ENCODE results near the gene OR5AC2. TPM values are rescaled to one million over a fixed set of nuclear protein-coding genes. Genes with fewer than 3 reads are reported as not detected.

The OR5AC2 gene
- total and polyA plus RNA-seq, 2 of the 13 experiments (the other 11 are each of a cell fraction or from before 2014, with no cell fraction given): not detected

DNA sequence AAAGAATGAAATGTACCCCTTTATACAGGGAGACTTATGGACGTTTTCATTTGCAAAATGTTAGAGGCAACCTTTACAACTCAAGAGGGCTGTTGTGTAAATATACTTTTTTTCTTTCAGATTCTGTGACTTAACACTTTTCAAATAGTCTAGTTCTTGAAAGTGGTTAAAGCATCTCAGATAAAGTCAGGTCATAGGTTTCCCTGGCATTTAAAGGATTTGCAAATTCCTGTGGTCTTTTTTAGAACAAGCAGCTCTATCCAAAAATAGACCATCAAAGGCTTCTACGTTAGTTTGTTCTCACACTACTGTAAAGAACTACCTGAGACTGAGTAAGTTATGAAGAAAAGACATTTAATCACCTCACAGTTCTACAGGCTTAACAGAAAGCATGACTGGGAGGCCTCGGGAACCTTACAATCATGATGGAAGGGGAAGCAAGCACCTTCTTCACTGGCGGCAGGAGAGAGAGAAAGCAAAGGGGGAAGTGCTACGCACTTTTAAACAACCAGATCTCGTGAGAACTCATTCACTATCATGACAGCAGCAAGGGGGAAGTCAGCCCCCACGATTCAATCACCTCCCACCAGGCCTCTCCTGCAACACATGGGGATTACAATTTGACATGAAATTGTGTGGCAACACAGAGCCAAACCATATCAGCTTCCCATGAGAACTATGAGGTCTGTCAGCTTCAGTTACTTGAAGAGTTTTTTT is 28.6 kb upstream of the OR5AC2 start:
- Histone ChIP-seq H3K4me3 (replicated peaks in 1 of 3; ENCODE audit: insufficient read depth in 1 of 3, low read depth in 2 of 3, low read length in 3 of 3) (no peak overlapping the region), H4K20me1 (ENCODE audit: insufficient read depth, low read length) (no peaks in the 10 kb centered on the region), H3K4me1 (ENCODE audit: insufficient read depth, low read length) (no peaks in the 10 kb centered on the region), H3K9ac (ENCODE audit: insufficient read depth, low read depth, low read length) (no peak overlapping the region), H2AFZ (ENCODE audit: low read length) (no peak overlapping the region), H3K9me3 (ENCODE audit: low read length) (no peaks in the 10 kb centered on the region), H3K27ac (ENCODE audit: extremely low read length, insufficient read depth, low read length) (no peak overlapping the region), H3K79me2 (ENCODE audit: insufficient read depth, low read length) (no peaks in the 10 kb centered on the region), H3K36me3 (replicated peaks in 1 of 2; ENCODE audit: control insufficient read depth in 1 of 2, insufficient read depth in 2 of 2, low read length in 2 of 2) (no peaks in the 10 kb centered on the region), H3K27me3 (ENCODE audit: control insufficient read depth in 1 of 2, insufficient read depth in 2 of 2, low read length in 2 of 2) (no peaks in the 10 kb centered on the region), H3K4me2 (ENCODE audit: low read depth, low read length) (no peak overlapping the region)
- WGBS (ENCODE audit: low lambda C conversion rate): under 1% methylated on average over 7 of the region's 7 CpGs
- in situ Hi-C loops (cut with HindIII; ENCODE audit: extremely low pct_ligation_motif_present, low pct_unique_long_range_greater_than_20kb): no loop called here
- TF ChIP-seq ZNF367 (CRISPR knock-in tag; IDR thresholded peaks at IDR 0.05; ENCODE audit: borderline replicate concordance): no peak
- no peak for TF ChIP-seq ZNF343 (CRISPR knock-in tag; IDR thresholded peaks at IDR 0.05)
- TF ChIP-seq, protein P1, sequence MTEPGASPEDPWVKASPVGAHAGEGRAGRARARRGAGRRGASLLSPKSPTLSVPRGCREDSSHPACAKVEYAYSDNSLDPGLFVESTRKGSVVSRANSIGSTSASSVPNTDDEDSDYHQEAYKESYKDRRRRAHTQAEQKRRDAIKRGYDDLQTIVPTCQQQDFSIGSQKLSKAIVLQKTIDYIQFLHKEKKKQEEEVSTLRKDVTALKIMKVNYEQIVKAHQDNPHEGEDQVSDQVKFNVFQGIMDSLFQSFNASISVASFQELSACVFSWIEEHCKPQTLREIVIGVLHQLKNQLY (CRISPR knock-in tag; IDR thresholded peaks at IDR 0.05): no peak
- TF ChIP-seq KDM5B (CRISPR knock-in tag; IDR thresholded peaks at IDR 0.05; ENCODE audit: borderline replicate concordance): no peak
- intact Hi-C loops (cut with micrococcal nuclease; ENCODE audit: unreplicated experiment): no loop called here
- ATAC-seq: no peak
- ChIA-PET CTCF (ENCODE audit: low intra/inter-chr PET ratio, low total read pairs) (no interaction called here), POLR2A (no interaction called here)
- FAIRE-seq: no peak
- BruUV-seq (replicated peaks): no TSS peak
- no peak for DNase-seq (ENCODE audit: low spot score)

DNA sequence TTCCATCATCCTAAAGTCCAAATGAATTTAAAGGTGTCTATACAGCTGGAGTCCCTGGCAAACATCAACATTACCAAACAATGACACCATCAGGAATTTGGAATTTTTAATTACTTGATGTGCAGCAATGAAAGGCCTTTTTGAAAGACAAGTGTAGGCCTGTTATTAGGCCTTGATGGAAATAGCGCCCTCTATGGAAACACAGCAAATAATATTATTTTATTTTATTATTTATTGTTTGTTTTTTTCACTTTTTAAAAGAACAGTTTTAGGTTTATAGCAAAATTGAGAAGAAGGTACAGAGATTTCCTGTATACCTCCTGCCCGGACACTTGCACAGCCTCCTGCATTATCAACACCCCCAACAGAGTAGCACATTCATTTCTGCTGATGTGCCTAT is 18.1 kb upstream of the OR5AC2 start:
- in situ Hi-C loops (cut with HindIII; ENCODE audit: extremely low pct_ligation_motif_present, low pct_unique_long_range_greater_than_20kb): no loop called here
- POLR2A ChIA-PET: no interaction called here
- DNase-seq (ENCODE audit: low spot score) (no peak), FAIRE-seq (no peak), ATAC-seq (no peak)
- no peak overlapping the region for H3K4me3 ChIP-seq (replicated peaks in 1 of 3; ENCODE audit: insufficient read depth in 1 of 3, low read depth in 2 of 3, low read length in 3 of 3)
- WGBS (ENCODE audit: low lambda C conversion rate): 3% methylated on average over 2 of the region's 2 CpGs
- CTCF ChIA-PET (ENCODE audit: low intra/inter-chr PET ratio, low total read pairs): no interaction called here
- no peaks in the 10 kb centered on the region for H3K4me1 ChIP-seq (ENCODE audit: insufficient read depth, low read length)
- no peaks in the 10 kb centered on the region for H3K36me3 ChIP-seq (replicated peaks in 1 of 2; ENCODE audit: control insufficient read depth in 1 of 2, insufficient read depth in 2 of 2, low read length in 2 of 2)
- H3K4me2 ChIP-seq (ENCODE audit: low read depth, low read length): no peak overlapping the region
- BruUV-seq (replicated peaks): no TSS peak
- H3K27me3 ChIP-seq (ENCODE audit: control insufficient read depth in 1 of 2, insufficient read depth in 2 of 2, low read length in 2 of 2): no peaks in the 10 kb centered on the region
- H3K79me2 ChIP-seq (ENCODE audit: insufficient read depth, low read length): no peaks in the 10 kb centered on the region
- intact Hi-C loops (cut with micrococcal nuclease; ENCODE audit: unreplicated experiment): no loop called here
- H4K20me1 ChIP-seq (ENCODE audit: insufficient read depth, low read length): no peaks in the 10 kb centered on the region
- no peak overlapping the region for H3K9ac ChIP-seq (ENCODE audit: insufficient read depth, low read depth, low read length)
- no peak overlapping the region for H3K27ac ChIP-seq (ENCODE audit: extremely low read length, insufficient read depth, low read length)
- H2AFZ ChIP-seq (ENCODE audit: low read length): no peak overlapping the region
- H3K9me3 ChIP-seq (ENCODE audit: low read length): no peaks in the 10 kb centered on the region
- TF ChIP-seq ARID2 (CRISPR knock-in tag; IDR thresholded peaks at IDR 0.05; ENCODE audit: borderline replicate concordance): no peak
- TF ChIP-seq, protein P2, sequence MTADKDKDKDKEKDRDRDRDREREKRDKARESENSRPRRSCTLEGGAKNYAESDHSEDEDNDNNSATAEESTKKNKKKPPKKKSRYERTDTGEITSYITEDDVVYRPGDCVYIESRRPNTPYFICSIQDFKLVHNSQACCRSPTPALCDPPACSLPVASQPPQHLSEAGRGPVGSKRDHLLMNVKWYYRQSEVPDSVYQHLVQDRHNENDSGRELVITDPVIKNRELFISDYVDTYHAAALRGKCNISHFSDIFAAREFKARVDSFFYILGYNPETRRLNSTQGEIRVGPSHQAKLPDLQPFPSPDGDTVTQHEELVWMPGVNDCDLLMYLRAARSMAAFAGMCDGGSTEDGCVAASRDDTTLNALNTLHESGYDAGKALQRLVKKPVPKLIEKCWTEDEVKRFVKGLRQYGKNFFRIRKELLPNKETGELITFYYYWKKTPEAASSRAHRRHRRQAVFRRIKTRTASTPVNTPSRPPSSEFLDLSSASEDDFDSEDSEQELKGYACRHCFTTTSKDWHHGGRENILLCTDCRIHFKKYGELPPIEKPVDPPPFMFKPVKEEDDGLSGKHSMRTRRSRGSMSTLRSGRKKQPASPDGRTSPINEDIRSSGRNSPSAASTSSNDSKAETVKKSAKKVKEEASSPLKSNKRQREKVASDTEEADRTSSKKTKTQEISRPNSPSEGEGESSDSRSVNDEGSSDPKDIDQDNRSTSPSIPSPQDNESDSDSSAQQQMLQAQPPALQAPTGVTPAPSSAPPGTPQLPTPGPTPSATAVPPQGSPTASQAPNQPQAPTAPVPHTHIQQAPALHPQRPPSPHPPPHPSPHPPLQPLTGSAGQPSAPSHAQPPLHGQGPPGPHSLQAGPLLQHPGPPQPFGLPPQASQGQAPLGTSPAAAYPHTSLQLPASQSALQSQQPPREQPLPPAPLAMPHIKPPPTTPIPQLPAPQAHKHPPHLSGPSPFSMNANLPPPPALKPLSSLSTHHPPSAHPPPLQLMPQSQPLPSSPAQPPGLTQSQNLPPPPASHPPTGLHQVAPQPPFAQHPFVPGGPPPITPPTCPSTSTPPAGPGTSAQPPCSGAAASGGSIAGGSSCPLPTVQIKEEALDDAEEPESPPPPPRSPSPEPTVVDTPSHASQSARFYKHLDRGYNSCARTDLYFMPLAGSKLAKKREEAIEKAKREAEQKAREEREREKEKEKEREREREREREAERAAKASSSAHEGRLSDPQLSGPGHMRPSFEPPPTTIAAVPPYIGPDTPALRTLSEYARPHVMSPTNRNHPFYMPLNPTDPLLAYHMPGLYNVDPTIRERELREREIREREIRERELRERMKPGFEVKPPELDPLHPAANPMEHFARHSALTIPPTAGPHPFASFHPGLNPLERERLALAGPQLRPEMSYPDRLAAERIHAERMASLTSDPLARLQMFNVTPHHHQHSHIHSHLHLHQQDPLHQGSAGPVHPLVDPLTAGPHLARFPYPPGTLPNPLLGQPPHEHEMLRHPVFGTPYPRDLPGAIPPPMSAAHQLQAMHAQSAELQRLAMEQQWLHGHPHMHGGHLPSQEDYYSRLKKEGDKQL (CRISPR knock-in tag; IDR thresholded peaks at IDR 0.05; ENCODE audit: low read depth): no peak
- TF ChIP-seq, protein P3, sequence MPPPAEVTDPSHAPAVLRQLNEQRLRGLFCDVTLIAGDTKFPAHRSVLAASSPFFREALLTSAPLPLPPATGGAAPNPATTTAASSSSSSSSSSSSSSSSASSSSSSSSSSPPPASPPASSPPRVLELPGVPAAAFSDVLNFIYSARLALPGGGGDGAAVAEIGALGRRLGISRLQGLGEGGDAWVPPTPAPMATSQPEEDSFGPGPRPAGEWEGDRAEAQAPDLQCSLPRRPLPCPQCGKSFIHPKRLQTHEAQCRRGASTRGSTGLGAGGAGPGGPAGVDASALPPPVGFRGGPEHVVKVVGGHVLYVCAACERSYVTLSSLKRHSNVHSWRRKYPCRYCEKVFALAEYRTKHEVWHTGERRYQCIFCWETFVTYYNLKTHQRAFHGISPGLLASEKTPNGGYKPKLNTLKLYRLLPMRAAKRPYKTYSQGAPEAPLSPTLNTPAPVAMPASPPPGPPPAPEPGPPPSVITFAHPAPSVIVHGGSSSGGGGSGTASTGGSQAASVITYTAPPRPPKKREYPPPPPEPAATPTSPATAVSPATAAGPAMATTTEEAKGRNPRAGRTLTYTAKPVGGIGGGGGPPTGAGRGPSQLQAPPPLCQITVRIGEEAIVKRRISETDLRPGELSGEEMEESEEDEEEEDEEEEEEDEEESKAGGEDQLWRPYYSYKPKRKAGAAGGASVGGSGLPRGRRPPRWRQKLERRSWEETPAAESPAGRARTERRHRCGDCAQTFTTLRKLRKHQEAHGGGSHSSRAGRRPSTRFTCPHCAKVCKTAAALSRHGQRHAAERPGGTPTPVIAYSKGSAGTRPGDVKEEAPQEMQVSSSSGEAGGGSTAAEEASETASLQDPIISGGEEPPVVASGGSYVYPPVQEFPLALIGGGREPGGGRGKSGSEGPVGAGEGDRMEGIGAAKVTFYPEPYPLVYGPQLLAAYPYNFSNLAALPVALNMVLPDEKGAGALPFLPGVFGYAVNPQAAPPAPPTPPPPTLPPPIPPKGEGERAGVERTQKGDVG (CRISPR knock-in tag; IDR thresholded peaks at IDR 0.05; ENCODE audit: borderline replicate concordance): no peak
- TF ChIP-seq ZNF451 (CRISPR knock-in tag; IDR thresholded peaks at IDR 0.05): no peak
- no peak for TF ChIP-seq ZNF263 (CRISPR knock-in tag; IDR thresholded peaks at IDR 0.05)
